Upper lobe of right lung (tissue), 1 donor: Measurements from ENCODE around the gene CNEP1R1. TPM values are rescaled to one million over a fixed set of nuclear protein-coding genes. Genes with fewer than 3 reads are reported as not detected.

Experiments
- ATAC-seq: fragments of 200-7000 bp; cut with Tn5 transposase; one replicate; pipeline ENCODE4 v1.9.1; 2020; ENCODE audit warnings: mild to moderate bottlenecking, moderate library complexity
- DNase-seq: peaks from one replicate; pipeline ENCODE4 v3.0.0-alpha.2; 2020
- H3K27ac ChIP-seq: fragments of 200-600 bp; one replicate; pipeline ENCODE4 v1.8.0; 2022
- H3K27me3 ChIP-seq: fragments of 200-600 bp; one replicate; pipeline ENCODE4 v1.8.0; 2022; ENCODE audit warnings: mild to moderate bottlenecking
- H3K36me3 ChIP-seq: fragments of 200-600 bp; one replicate; pipeline ENCODE4 v1.8.0; 2022
- H3K4me1 ChIP-seq: fragments of 200-600 bp; one replicate; pipeline ENCODE4 v1.8.0; 2022
- H3K4me3 ChIP-seq: fragments of 200-600 bp; one replicate; pipeline ENCODE4 v1.8.0; 2022; ENCODE audit warnings: mild to moderate bottlenecking
- H3K9me3 ChIP-seq: fragments of 200-600 bp; one replicate; pipeline ENCODE4 v1.8.0; 2022
- CTCF ChIP-seq: fragments of 200-600 bp; IDR thresholded peaks from one replicate; pipeline ENCODE4 v1.8.0; 2022; ENCODE audit warnings: antibody characterized with exemption
- intact Hi-C: fragments of 100-400 bp; cut with DNase I; formaldehyde crosslinking; loops from one replicate; pipeline ENCODE4 v1.11.0; 2022
- total RNA-seq: library from RNA; stranded (reverse); fragmentation: NEBNext Ultra II Directional; extraction: Animal tissue kit (Norgen Biotek cat#: 25700); gene quantifications from one replicate; pipeline ENCODE4 v1.2.1, GENCODE V29; 2021
- donor health status: DM: no; HTN: yes; CAD: no; lungs with severe emphysema.

The CNEP1R1 gene
- total RNA-seq, 1 donor from 2014 or later = 21.9 TPM

GRCh38 chr16:50036426-50036825 is 11.4 kb downstream of the CNEP1R1 start:
- H3K27ac ChIP-seq = no peak overlapping the region
- peaks cover 21% of the 10 kb centered on the region for H3K4me1 ChIP-seq
- H3K36me3 ChIP-seq = peaks cover 53% of the 10 kb centered on the region
- H3K4me3 ChIP-seq = no peak overlapping the region
- H3K27me3 ChIP-seq = no peaks in the 10 kb centered on the region
- no peaks in the 10 kb centered on the region for H3K9me3 ChIP-seq
- DNase-seq (no peak), ATAC-seq (no peak)
- intact Hi-C loops = no loop called here
- no peak for TF ChIP-seq CTCF

- Histone ChIP-seq H3K36me3 (peaks cover 43% of the 10 kb centered on the region), H3K4me1 (peaks cover 21% of the 10 kb centered on the region), H3K27ac (peak overlapping the region; percentile 55), H3K9me3 (no peaks in the 10 kb centered on the region), H3K27me3 (no peaks in the 10 kb centered on the region), H3K4me3 (no peak overlapping the region)
- intact Hi-C loops = no loop called here
- TF ChIP-seq CTCF = no peak
- DNase-seq (no peak), ATAC-seq (peak; percentile 21)
Measured at GRCh38 chr16:50037662-50038220, 12.7 kb downstream of the CNEP1R1 start.

GRCh38 chr16:50038286-50038685 is 13.3 kb downstream of the CNEP1R1 start:
- intact Hi-C loops = no loop called here
- no peak for ATAC-seq
- peak overlapping the region; percentile 55 for H3K27ac ChIP-seq

GRCh38 chr16:50038756-50039529 is 13.9 kb downstream of the CNEP1R1 start:
- Histone ChIP-seq H3K4me1 (peaks cover 21% of the 10 kb centered on the region), H3K27ac (peak overlapping the region; percentile 55), H3K4me3 (no peak overlapping the region), H3K36me3 (peaks cover 31% of the 10 kb centered on the region), H3K9me3 (no peaks in the 10 kb centered on the region), H3K27me3 (no peaks in the 10 kb centered on the region)
- peak; percentile 66 for DNase-seq
- no peak for TF ChIP-seq CTCF
- ATAC-seq = peak; percentile 93
- intact Hi-C loops = no loop called here

More at GRCh38 chr16:50038286-50038685, 13.3 kb downstream of the CNEP1R1 start:
- Histone ChIP-seq H3K27me3 (no peaks in the 10 kb centered on the region), H3K4me1 (peaks cover 21% of the 10 kb centered on the region), H3K36me3 (peaks cover 37% of the 10 kb centered on the region), H3K4me3 (no peak overlapping the region), H3K9me3 (no peaks in the 10 kb centered on the region)
- no peak for TF ChIP-seq CTCF
- DNase-seq = no peak

GRCh38 chr16:50040018-50040417 is 15.0 kb downstream of the CNEP1R1 start:
- peaks cover 21% of the 10 kb centered on the region for H3K4me1 ChIP-seq
- no peak for TF ChIP-seq CTCF
- intact Hi-C loops = no loop called here
- ATAC-seq = peak; percentile 51
- H3K4me3 ChIP-seq = no peak overlapping the region
- H3K27ac ChIP-seq = no peak overlapping the region
- H3K27me3 ChIP-seq = no peaks in the 10 kb centered on the region
- no peaks in the 10 kb centered on the region for H3K9me3 ChIP-seq
- peaks cover 20% of the 10 kb centered on the region for H3K36me3 ChIP-seq
- DNase-seq = no peak
